Tibial nerve (tissue), 4 donors: Measurements from ENCODE around the gene KCTD4. TPM values are rescaled to one million over a fixed set of nuclear protein-coding genes. Genes with fewer than 3 reads are reported as not detected.

ENCODE experiments used
- DNase-seq, 2 donors: peaks; one replicate each; pipeline ENCODE4 v3.0.0-alpha.2; 2019; ENCODE audit warnings: low spot score in 2 of 2
- H3K27ac ChIP-seq, 4 donors: fragments of 200-600 bp; sonication (generic) in 3 of 4; one replicate each; pipeline ENCODE4 v1.5.1; 2017 to 2019; ENCODE audit warnings: mild to moderate bottlenecking in 1 of 4
- H3K27me3 ChIP-seq, 2 donors: fragments of 200-600 bp; sonication (generic) in 1 of 2; one replicate each; pipeline versions ENCODE4 v1.5.1 to v1.6.0; 2017 to 2019
- H3K36me3 ChIP-seq, 3 donors: fragments of 200-600 bp; sonication (generic); one replicate each; pipeline ENCODE4 v1.5.1; 2018 to 2019
- H3K4me1 ChIP-seq, 4 donors: fragments of 200-600 bp; sonication (generic) in 3 of 4; one replicate each; pipeline ENCODE4 v1.5.1; 2017 to 2019
- H3K4me3 ChIP-seq, 4 donors: fragments of 200-600 bp; sonication (generic) in 3 of 4; one replicate each; pipeline ENCODE4 v1.5.1; 2017 to 2019; ENCODE audit warnings: mild to moderate bottlenecking in 1 of 4, moderate library complexity in 1 of 4
- H3K9me3 ChIP-seq, 4 donors: fragments of 200-600 bp; sonication (generic) in 3 of 4; one replicate each; pipeline ENCODE4 v1.5.1; 2017 to 2019
- EP300 ChIP-seq, 2 donors: sonication (generic); formaldehyde crosslinking; IDR thresholded peaks; one replicate each; pipeline ENCODE4 v1.6.1; 2017; ENCODE audit warnings: antibody characterized with exemption in 2 of 2, mild to moderate bottlenecking in 1 of 2
- POLR2A ChIP-seq, 2 donors: fragments of 450-650 bp; IDR thresholded peaks; one replicate each; pipeline ENCODE4 v1.6.1; 2017; ENCODE audit warnings: antibody characterized with exemption in 2 of 2, mild to moderate bottlenecking in 2 of 2, moderate library complexity in 2 of 2
- WGBS, 2 donors: methylation state at CpG; one replicate each; pipeline ENCODE4 v1.1.5; 2018; 5-methylcytosine and 5-hydroxymethylcytosine counted together
- total RNA-seq, 4 donors: library from RNA; depleted of rRNA; stranded (reverse); fragments of >200 nt; gene quantifications; one replicate each; pipeline ENCODE4 v1.1.0, GENCODE V29; 2016
- TF ChIP-seq, protein P1 (sequence below), 5 experiments: fragments of 200-600 bp in 3 of 5; fragments of 450-650 bp in 2 of 5; sonication (generic) in 3 of 5; IDR thresholded peaks; one replicate each; pipeline ENCODE4 v1.5.1; 2016 to 2019; ENCODE audit warnings: antibody characterized with exemption in 5 of 5, mild to moderate bottlenecking in 3 of 5, moderate library complexity in 2 of 5

The KCTD4 gene
- total RNA-seq, 4 donors from 2014 or later: 3.0 to 14.4 (median 8.2) TPM

DNA sequence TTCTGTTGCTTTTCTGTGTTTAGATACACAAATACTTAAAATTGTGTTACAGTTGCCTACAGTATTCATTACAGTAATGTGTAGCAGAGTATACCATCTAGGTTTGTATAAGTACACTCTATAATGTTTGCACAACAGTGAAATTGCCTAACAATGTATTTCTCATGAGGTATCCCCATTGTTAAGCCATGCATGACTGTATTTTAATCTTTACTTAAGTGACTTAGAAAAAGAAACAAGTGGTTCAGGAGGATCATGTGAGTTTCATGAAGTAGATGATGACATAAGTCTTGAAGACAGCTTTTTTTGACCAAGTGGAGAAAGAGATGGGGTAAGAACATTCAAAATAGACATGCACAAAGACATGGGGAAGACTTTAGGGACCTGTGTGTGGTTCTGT, 8.4 kb upstream of the KCTD4 start:
- no peak for DNase-seq
- peaks cover 0 to 21% (median 4%) of the 10 kb centered on the region in 4 donors for H3K4me1 ChIP-seq
- no peaks in the 10 kb centered on the region for H3K9me3 ChIP-seq
- TF ChIP-seq EP300 (IDR thresholded peaks at IDR 0.05) (no peak), POLR2A (IDR thresholded peaks at IDR 0.05) (no peak)
- TF ChIP-seq, protein P1, sequence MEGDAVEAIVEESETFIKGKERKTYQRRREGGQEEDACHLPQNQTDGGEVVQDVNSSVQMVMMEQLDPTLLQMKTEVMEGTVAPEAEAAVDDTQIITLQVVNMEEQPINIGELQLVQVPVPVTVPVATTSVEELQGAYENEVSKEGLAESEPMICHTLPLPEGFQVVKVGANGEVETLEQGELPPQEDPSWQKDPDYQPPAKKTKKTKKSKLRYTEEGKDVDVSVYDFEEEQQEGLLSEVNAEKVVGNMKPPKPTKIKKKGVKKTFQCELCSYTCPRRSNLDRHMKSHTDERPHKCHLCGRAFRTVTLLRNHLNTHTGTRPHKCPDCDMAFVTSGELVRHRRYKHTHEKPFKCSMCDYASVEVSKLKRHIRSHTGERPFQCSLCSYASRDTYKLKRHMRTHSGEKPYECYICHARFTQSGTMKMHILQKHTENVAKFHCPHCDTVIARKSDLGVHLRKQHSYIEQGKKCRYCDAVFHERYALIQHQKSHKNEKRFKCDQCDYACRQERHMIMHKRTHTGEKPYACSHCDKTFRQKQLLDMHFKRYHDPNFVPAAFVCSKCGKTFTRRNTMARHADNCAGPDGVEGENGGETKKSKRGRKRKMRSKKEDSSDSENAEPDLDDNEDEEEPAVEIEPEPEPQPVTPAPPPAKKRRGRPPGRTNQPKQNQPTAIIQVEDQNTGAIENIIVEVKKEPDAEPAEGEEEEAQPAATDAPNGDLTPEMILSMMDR (IDR thresholded peaks at IDR 0.05): no peak
- H3K4me3 ChIP-seq: no peak overlapping the region
- no peak overlapping the region for H3K27ac ChIP-seq
- peaks cover 0 to 13% (median 4%) of the 10 kb centered on the region in 3 donors for H3K36me3 ChIP-seq
- H3K27me3 ChIP-seq: no peaks in the 10 kb centered on the region

DNA sequence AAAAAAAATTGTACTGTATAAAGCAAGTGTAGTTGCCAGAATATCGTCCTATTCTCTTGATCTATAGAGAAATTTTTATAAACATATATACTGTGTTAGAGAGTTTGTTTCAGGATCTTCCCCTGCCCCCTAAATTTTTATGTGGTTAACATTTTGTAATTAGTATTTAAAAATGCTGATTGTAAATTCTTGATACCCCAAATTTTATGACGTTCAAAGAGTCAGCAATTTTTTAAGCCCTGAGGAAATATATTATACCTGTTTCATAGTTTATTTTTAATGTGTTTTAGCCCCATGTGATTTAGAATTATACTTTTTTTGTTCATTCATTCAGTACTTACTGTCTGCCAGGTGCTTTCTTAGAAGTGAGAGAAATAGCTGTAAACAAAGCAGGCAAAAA, 7.3 kb upstream of the KCTD4 start:
- no peak overlapping the region for H3K4me3 ChIP-seq
- H3K4me1 ChIP-seq: peaks cover 0 to 21% (median 4%) of the 10 kb centered on the region in 4 donors
- peak overlapping the region in 1 of 4 donors; percentile 73 for H3K27ac ChIP-seq
- 69 to 73% methylated on average over 2 of the region's 2 CpGs for WGBS, 2 donors
- peaks cover 0 to 13% (median 4%) of the 10 kb centered on the region in 3 donors for H3K36me3 ChIP-seq
- no peak for TF ChIP-seq EP300 (IDR thresholded peaks at IDR 0.05)
- TF ChIP-seq, protein P1 (IDR thresholded peaks at IDR 0.05): no peak
- TF ChIP-seq POLR2A (IDR thresholded peaks at IDR 0.05): no peak
- DNase-seq: no peak
- no peaks in the 10 kb centered on the region for H3K9me3 ChIP-seq
- H3K27me3 ChIP-seq: no peaks in the 10 kb centered on the region

- Histone ChIP-seq H3K4me1 (peaks cover 0 to 21% (median 4%) of the 10 kb centered on the region in 4 donors), H3K9me3 (no peaks in the 10 kb centered on the region), H3K27ac (peak overlapping the region in 3 of 4 donors; percentile 4 to 78 (median 73)), H3K36me3 (peaks cover 0 to 13% (median 4%) of the 10 kb centered on the region in 3 donors), H3K4me3 (no peak overlapping the region), H3K27me3 (no peaks in the 10 kb centered on the region)
- no peak for DNase-seq
- 60 to 70% methylated on average over 4 of the region's 4 CpGs for WGBS, 2 donors
- TF ChIP-seq, protein P1 (IDR thresholded peaks at IDR 0.05): no peak
- TF ChIP-seq EP300 (IDR thresholded peaks at IDR 0.05): no peak
- no peak for TF ChIP-seq POLR2A (IDR thresholded peaks at IDR 0.05)
Measured at GRCh38 chr13:45207319-45207718, 6.5 kb upstream of the KCTD4 start.

DNA sequence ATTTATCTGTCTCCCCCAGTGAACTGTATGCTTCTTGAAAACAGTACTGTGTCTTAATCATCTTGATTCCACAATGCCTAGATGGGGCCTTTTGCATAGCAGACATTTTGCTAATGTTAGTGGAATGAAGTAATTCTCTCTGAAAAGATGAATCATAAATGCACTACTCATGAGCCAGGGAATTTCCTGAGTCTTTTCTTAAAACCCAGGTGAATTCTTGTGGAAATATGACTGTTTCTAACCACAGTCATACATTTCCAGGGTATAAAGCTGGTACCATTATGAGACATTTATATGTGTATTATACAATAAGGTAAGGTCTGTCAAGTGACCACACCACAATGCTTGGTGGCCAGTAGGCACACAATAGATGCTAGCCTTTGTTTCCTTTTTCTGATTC, 5.5 kb upstream of the KCTD4 start:
- no peaks in the 10 kb centered on the region for H3K9me3 ChIP-seq
- H3K27ac ChIP-seq: peak overlapping the region in 2 of 4 donors; percentile 73 to 78
- no peak for DNase-seq

DNA sequence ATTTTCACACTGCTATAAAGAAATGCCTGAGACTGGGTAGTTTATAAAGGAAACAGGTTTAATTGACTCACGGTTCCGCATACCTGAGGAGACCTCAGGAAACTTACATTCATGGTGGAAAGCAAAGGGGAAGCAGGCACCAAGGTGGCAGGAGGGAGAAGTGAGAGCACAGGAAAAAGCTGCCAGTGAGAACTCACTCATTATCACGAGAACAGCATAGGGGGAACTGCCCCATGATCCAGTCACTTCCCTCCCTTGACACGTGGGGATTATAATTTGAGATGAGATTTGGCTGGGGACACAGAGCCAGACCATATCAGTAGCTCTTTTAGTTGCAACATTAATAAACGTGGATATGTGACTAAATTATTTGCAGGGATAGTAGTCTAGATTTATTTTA, 4.3 kb upstream of the KCTD4 start:
- Histone ChIP-seq H3K4me1 (peaks cover 0 to 21% (median 4%) of the 10 kb centered on the region in 4 donors), H3K27me3 (no peaks in the 10 kb centered on the region), H3K4me3 (no peak overlapping the region), H3K27ac (no peak overlapping the region), H3K9me3 (no peaks in the 10 kb centered on the region), H3K36me3 (peaks cover 0 to 11% (median 4%) of the 10 kb centered on the region in 3 donors)
- no peak for DNase-seq
- WGBS, 2 donors: 82 to 83% methylated on average over 5 of the region's 5 CpGs
- TF ChIP-seq POLR2A (IDR thresholded peaks at IDR 0.05): no peak
- TF ChIP-seq EP300 (IDR thresholded peaks at IDR 0.05): no peak
- TF ChIP-seq, protein P1 (IDR thresholded peaks at IDR 0.05): no peak

More for the DNA sequence above, 5.5 kb upstream of the KCTD4 start:
- no peak overlapping the region for H3K4me3 ChIP-seq
- TF ChIP-seq EP300 (IDR thresholded peaks at IDR 0.05): no peak
- H3K27me3 ChIP-seq: no peaks in the 10 kb centered on the region
- H3K4me1 ChIP-seq: peaks cover 0 to 21% (median 4%) of the 10 kb centered on the region in 4 donors
- H3K36me3 ChIP-seq: peaks cover 0 to 13% (median 4%) of the 10 kb centered on the region in 3 donors

- WGBS, 2 donors: 68 to 74% methylated on average over 4 of the region's 4 CpGs
Measured at GRCh38 chr13:45199711-45200110, 1.1 kb downstream of the KCTD4 start.

More at GRCh38 chr13:45199711-45200110, 1.1 kb downstream of the KCTD4 start:
- no peak overlapping the region for H3K4me3 ChIP-seq
- H3K9me3 ChIP-seq: no peaks in the 10 kb centered on the region
- H3K27ac ChIP-seq: no peak overlapping the region
- no peaks in the 10 kb centered on the region for H3K27me3 ChIP-seq
- peaks cover 0 to 38% (median 7%) of the 10 kb centered on the region in 4 donors for H3K4me1 ChIP-seq
- no peaks in the 10 kb centered on the region for H3K36me3 ChIP-seq
- no peak for DNase-seq
- TF ChIP-seq EP300 (IDR thresholded peaks at IDR 0.05) (no peak), POLR2A (IDR thresholded peaks at IDR 0.05) (no peak)
